OCI-LY1 (cell line): ENCODE data around the gene BAIAP2.
"Not testable (repeated sequence)": the region's sequence is repeated elsewhere in the genome, so short reads cannot be mapped to it uniquely, and the experiment has no call there.

Experiments
- H2AFZ ChIP-seq: fragments of 200-600 bp; sonication (generic), shearing (Covaris generic); 2 replicates; pipeline ENCODE4 v1.6.0; 2014; ENCODE audit warnings: antibody characterized with exemption, mild to moderate bottlenecking, low read length
- H3F3A ChIP-seq: fragments of 200-600 bp; sonication (generic), shearing (Covaris generic); 2 replicates; pipeline ENCODE4 v1.6.0; 2014; ENCODE audit warnings: mild to moderate bottlenecking, antibody characterized with exemption, low read length, moderate library complexity; ENCODE audit not compliant: insufficient read depth
- H3K27ac ChIP-seq: fragments of 200-600 bp; sonication (generic); 2 replicates; pipeline ENCODE4 v1.5.1; 2014; ENCODE audit warnings: low read length, mixed run types, mild to moderate bottlenecking, low read depth; ENCODE audit not compliant: poor library complexity, severe bottlenecking
- H3K27me3 ChIP-seq: fragments of 200-600 bp; sonication (generic); 2 replicates; pipeline ENCODE4 v1.6.0; 2014; ENCODE audit warnings: antibody characterized with exemption, mild to moderate bottlenecking, low read length, moderate library complexity; ENCODE audit not compliant: insufficient read depth
- H3K36me3 ChIP-seq: fragments of 200-600 bp; sonication (generic); 2 replicates; pipeline ENCODE4 v1.6.1; 2014; ENCODE audit warnings: mild to moderate bottlenecking, antibody characterized with exemption, low read length, moderate library complexity, mixed read lengths; ENCODE audit not compliant: insufficient read depth
- H3K4me1 ChIP-seq: fragments of 200-600 bp; sonication (generic); 2 replicates; pipeline ENCODE4 v1.5.1; 2014; ENCODE audit warnings: mild to moderate bottlenecking, low read length, moderate library complexity; ENCODE audit not compliant: insufficient read depth, severe bottlenecking
- H3K4me2 ChIP-seq: fragments of 200-600 bp; sonication (generic), shearing (Covaris generic); 2 replicates; pipeline ENCODE4 v1.6.1; 2014; ENCODE audit warnings: low read length
- H3K4me3 ChIP-seq: fragments of 200-600 bp; sonication (generic); 2 replicates; pipeline ENCODE4 v1.5.1; 2014; ENCODE audit warnings: low read length, low read depth, mild to moderate bottlenecking, mixed read lengths; ENCODE audit not compliant: poor library complexity, severe bottlenecking
- H3K79me2 ChIP-seq: fragments of 200-600 bp; shearing (Covaris generic); 2 replicates; pipeline ENCODE4 v1.6.1; 2016; ENCODE audit warnings: mixed run types, low read length, mixed read lengths; ENCODE audit not compliant: insufficient read depth
- H3K9ac ChIP-seq: fragments of 200-600 bp; sonication (generic), shearing (Covaris generic); 2 replicates; pipeline ENCODE4 v1.6.1; 2014; ENCODE audit warnings: mild to moderate bottlenecking, low read length, mixed read lengths
- H3K9me2 ChIP-seq: fragments of 200-600 bp; sonication (generic), shearing (Covaris generic); 2 replicates; pipeline ENCODE4 v1.6.1; 2014; ENCODE audit warnings: low read depth, mild to moderate bottlenecking, low read length, mixed read lengths
- H3K9me3 ChIP-seq: fragments of 200-600 bp; shearing (Covaris generic); 2 replicates; pipeline ENCODE4 v1.6.1; 2014; ENCODE audit warnings: low read length, mixed read lengths
- H4K20me1 ChIP-seq: fragments of 200-600 bp; sonication (generic), shearing (Covaris generic); 2 replicates; pipeline ENCODE4 v1.6.0; 2016; ENCODE audit warnings: mild to moderate bottlenecking, low read length; ENCODE audit not compliant: insufficient read depth
- CTCF ChIP-seq: fragments of 200-600 bp; sonication (generic), shearing (Covaris generic); IDR thresholded peaks from 2 replicates; pipeline ENCODE4 v1.5.1; 2017; ENCODE audit warnings: mild to moderate bottlenecking, antibody characterized with exemption, low read length, moderate library complexity, mixed read lengths
- EZH2 ChIP-seq: fragments of 200-600 bp; sonication (generic), shearing (Covaris generic); IDR thresholded peaks from 2 replicates; pipeline ENCODE4 v1.8.0; 2017; ENCODE audit warnings: borderline replicate concordance, mixed run types, mild to moderate bottlenecking, antibody characterized with exemption, low read length, moderate library complexity, mixed read lengths

The BAIAP2 gene

GRCh38 chr17:81027591-81028505, 7.1 kb upstream of the BAIAP2 start:
- Histone ChIP-seq H3K4me2 (no peak overlapping the region), H3K36me3 (no peaks in the 10 kb centered on the region), H4K20me1 (no peaks in the 10 kb centered on the region), H3K79me2 (no peaks in the 10 kb centered on the region), H3K9ac (no peak overlapping the region), H3K4me1 (no peaks in the 10 kb centered on the region), H3K27ac (no peak overlapping the region), H3K27me3 (peaks cover 27% of the 10 kb centered on the region; the same call in 1 of the 2 replicates), H2AFZ (no peak overlapping the region), H3K4me3 (no peak overlapping the region), H3K9me2 (no peaks in the 10 kb centered on the region), H3K9me3 (no peaks in the 10 kb centered on the region), H3F3A (no peaks in the 10 kb centered on the region)
- no peak for TF ChIP-seq EZH2

- H3K9me3 ChIP-seq, result no peaks in the 10 kb centered on the region
- no peaks in the 10 kb centered on the region for H3K4me1 ChIP-seq
- H3F3A ChIP-seq, result no peaks in the 10 kb centered on the region
- no peaks in the 10 kb centered on the region for H3K9me2 ChIP-seq
- H3K27me3 ChIP-seq, result peaks cover 28% of the 10 kb centered on the region; the same call in 1 of the 2 replicates
- no peak overlapping the region for H2AFZ ChIP-seq
- H3K4me3 ChIP-seq, result no peak overlapping the region
- H3K79me2 ChIP-seq, result no peaks in the 10 kb centered on the region
- no peak overlapping the region for H3K9ac ChIP-seq
- no peak overlapping the region for H3K4me2 ChIP-seq
- TF ChIP-seq CTCF (no peak), EZH2 (no peak)
- H3K27ac ChIP-seq, result no peak overlapping the region
- H3K36me3 ChIP-seq, result no peaks in the 10 kb centered on the region
- H4K20me1 ChIP-seq, result no peaks in the 10 kb centered on the region
These were observed 6.5 kb upstream of the BAIAP2 start for GRCh38 chr17:81028506-81028858.

GRCh38 chr17:81029859-81030258, 5.1 kb upstream of the BAIAP2 start:
- Histone ChIP-seq H3K27me3 (peaks cover 28% of the 10 kb centered on the region; the same call in 1 of the 2 replicates), H3K9ac (no peak overlapping the region), H3F3A (no peaks in the 10 kb centered on the region), H3K27ac (no peak overlapping the region), H4K20me1 (no peaks in the 10 kb centered on the region), H3K79me2 (no peaks in the 10 kb centered on the region), H3K36me3 (no peaks in the 10 kb centered on the region), H3K4me3 (no peak overlapping the region), H2AFZ (no peak overlapping the region), H3K4me2 (no peak overlapping the region), H3K9me2 (no peaks in the 10 kb centered on the region), H3K9me3 (no peaks in the 10 kb centered on the region), H3K4me1 (no peaks in the 10 kb centered on the region)
- no peak for TF ChIP-seq CTCF
- no peak for TF ChIP-seq EZH2

GRCh38 chr17:81030312-81030711, 4.6 kb upstream of the BAIAP2 start:
- not testable (repeated sequence) for H3K4me3 ChIP-seq, H3K36me3 ChIP-seq, H2AFZ ChIP-seq, H4K20me1 ChIP-seq, H3K9ac ChIP-seq, H3K27ac ChIP-seq, H3K79me2 ChIP-seq, H3F3A ChIP-seq, H3K4me2 ChIP-seq, H3K9me3 ChIP-seq, H3K9me2 ChIP-seq, H3K4me1 ChIP-seq
- peaks cover 28% of the 10 kb centered on the region; the same call in 1 of the 2 replicates for H3K27me3 ChIP-seq
